DOHH2 (cell line): ENCODE results near the gene STK25.

Experiments
- H3F3A ChIP-seq: fragments of 200-600 bp; sonication (generic), shearing (Covaris generic); 2 replicates; pipeline ENCODE4 v1.6.0; 2016; ENCODE audit warnings: antibody characterized with exemption, mild to moderate bottlenecking; ENCODE audit not compliant: control insufficient read depth, insufficient read depth
- H3K27ac ChIP-seq: fragments of 200-600 bp; sonication (generic); 2 replicates; pipeline ENCODE4 v1.5.1; 2014; ENCODE audit warnings: low read depth, mild to moderate bottlenecking, low read length, moderate library complexity
- H3K27me3 ChIP-seq: fragments of 200-600 bp; sonication (generic); 2 replicates; pipeline ENCODE4 v1.6.1; 2014; ENCODE audit warnings: mild to moderate bottlenecking, low read length, mixed read lengths; ENCODE audit not compliant: control insufficient read depth
- H3K36me3 ChIP-seq: fragments of 200-600 bp; sonication (generic); 2 replicates; pipeline ENCODE4 v1.6.1; 2014; ENCODE audit warnings: mild to moderate bottlenecking, low read length, moderate library complexity, mixed read lengths; ENCODE audit not compliant: control insufficient read depth
- H3K4me1 ChIP-seq: fragments of 200-600 bp; sonication (generic); 2 replicates; pipeline ENCODE4 v1.6.1; 2014; ENCODE audit warnings: mild to moderate bottlenecking, low read length, mixed read lengths; ENCODE audit not compliant: control insufficient read depth
- H3K4me2 ChIP-seq: fragments of 200-600 bp; sonication (generic); 2 replicates; pipeline ENCODE4 v1.6.0; 2014; ENCODE audit warnings: mild to moderate bottlenecking, low read length, moderate library complexity
- H3K4me3 ChIP-seq: fragments of 200-600 bp; sonication (generic); 2 replicates; pipeline ENCODE4 v1.5.1; 2014; ENCODE audit warnings: mild to moderate bottlenecking, low read length, mixed read lengths
- H3K79me2 ChIP-seq: fragments of 200-600 bp; sonication (generic); 2 replicates; pipeline ENCODE4 v1.6.1; 2014; ENCODE audit warnings: mild to moderate bottlenecking, low read length, mixed read lengths; ENCODE audit not compliant: control insufficient read depth
- H3K9me2 ChIP-seq: fragments of 200-600 bp; sonication (generic); replicated peaks from 2 replicates; pipeline ENCODE4 v1.6.1; 2014; ENCODE audit warnings: mild to moderate bottlenecking, low read length, mixed read lengths; ENCODE audit not compliant: control insufficient read depth
- H3K9me3 ChIP-seq: fragments of 200-600 bp; sonication (generic); 2 replicates; pipeline ENCODE4 v1.6.1; 2014; ENCODE audit warnings: antibody characterized with exemption, low read length, mixed read lengths; ENCODE audit not compliant: control insufficient read depth, insufficient read depth
- H4K20me1 ChIP-seq: fragments of 200-600 bp; sonication (generic); 2 replicates; pipeline ENCODE4 v1.6.0; 2014; ENCODE audit warnings: low read depth, mild to moderate bottlenecking, antibody characterized with exemption, low read length, moderate library complexity; ENCODE audit not compliant: control insufficient read depth, insufficient read depth
- EZH2phosphoT487 ChIP-seq: fragments of 200-600 bp; sonication (generic); IDR thresholded peaks from 2 replicates; pipeline ENCODE4 v1.6.1; 2017; ENCODE audit warnings: borderline replicate concordance, mild to moderate bottlenecking, antibody characterized with exemption, low read length, moderate library complexity, mixed read lengths
- TF ChIP-seq, protein P1 (sequence below): fragments of 200-600 bp; sonication (generic); IDR thresholded peaks from one replicate; pipeline ENCODE4 v1.5.1; 2014; ENCODE audit warnings: antibody characterized with exemption, mild to moderate bottlenecking, low read depth, low read length; ENCODE audit not compliant: poor library complexity, severe bottlenecking

Gene STK25

DNA sequence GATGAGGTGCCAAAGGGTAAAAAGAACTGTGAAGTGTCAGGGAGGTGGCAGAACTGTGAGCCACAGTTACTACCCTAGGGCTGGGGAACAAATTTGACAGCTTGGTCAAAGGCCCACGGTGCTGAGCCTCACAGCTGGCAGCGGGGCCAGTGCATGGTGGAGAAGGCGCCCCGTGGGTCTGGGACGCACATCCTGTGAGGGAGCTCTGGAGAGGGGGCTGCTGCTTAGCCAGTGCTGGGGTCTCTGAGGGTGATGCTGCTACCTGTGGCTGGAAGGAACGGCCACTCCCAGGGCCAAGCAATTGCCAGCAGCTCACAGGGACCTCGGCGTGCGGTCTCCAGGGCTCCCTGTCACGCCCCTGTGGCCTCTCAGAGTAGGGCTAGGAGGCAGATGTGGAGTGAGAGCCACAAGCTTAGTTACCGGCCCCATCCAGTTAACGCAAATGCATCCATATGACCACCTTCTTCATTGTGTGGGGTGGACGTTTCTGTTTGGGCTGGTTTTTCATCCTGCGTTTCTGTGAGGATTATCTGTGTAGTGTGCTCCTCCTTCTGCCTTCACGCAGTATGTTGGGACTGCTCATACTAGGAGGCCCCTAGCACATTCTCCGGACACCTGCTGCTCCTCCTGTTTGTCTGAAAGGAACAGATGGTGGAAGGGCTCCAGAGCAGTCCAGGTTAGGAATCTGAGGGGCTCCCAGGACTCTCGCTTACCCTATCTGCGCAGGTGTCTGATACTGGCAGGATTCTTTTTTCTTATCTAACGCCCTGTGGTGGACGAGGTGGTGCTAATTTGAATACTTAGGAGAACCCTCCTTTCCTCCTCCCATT is 26.0 kb downstream of the STK25 start:
- H3K4me3 ChIP-seq: no peak overlapping the region
- H3K9me2 ChIP-seq: no peaks in the 10 kb centered on the region
- no peaks in the 10 kb centered on the region for H3K9me3 ChIP-seq
- no peaks in the 10 kb centered on the region for H3K36me3 ChIP-seq
- no peaks in the 10 kb centered on the region for H4K20me1 ChIP-seq
- H3K4me1 ChIP-seq: no peaks in the 10 kb centered on the region
- no peak overlapping the region for H3K27ac ChIP-seq
- no peaks in the 10 kb centered on the region for H3K79me2 ChIP-seq
- H3F3A ChIP-seq: no peaks in the 10 kb centered on the region
- no peaks in the 10 kb centered on the region for H3K27me3 ChIP-seq
- H3K4me2 ChIP-seq: no peak overlapping the region
- TF ChIP-seq, protein P1, sequence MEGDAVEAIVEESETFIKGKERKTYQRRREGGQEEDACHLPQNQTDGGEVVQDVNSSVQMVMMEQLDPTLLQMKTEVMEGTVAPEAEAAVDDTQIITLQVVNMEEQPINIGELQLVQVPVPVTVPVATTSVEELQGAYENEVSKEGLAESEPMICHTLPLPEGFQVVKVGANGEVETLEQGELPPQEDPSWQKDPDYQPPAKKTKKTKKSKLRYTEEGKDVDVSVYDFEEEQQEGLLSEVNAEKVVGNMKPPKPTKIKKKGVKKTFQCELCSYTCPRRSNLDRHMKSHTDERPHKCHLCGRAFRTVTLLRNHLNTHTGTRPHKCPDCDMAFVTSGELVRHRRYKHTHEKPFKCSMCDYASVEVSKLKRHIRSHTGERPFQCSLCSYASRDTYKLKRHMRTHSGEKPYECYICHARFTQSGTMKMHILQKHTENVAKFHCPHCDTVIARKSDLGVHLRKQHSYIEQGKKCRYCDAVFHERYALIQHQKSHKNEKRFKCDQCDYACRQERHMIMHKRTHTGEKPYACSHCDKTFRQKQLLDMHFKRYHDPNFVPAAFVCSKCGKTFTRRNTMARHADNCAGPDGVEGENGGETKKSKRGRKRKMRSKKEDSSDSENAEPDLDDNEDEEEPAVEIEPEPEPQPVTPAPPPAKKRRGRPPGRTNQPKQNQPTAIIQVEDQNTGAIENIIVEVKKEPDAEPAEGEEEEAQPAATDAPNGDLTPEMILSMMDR: no peak
- TF ChIP-seq EZH2phosphoT487: no peak

DNA sequence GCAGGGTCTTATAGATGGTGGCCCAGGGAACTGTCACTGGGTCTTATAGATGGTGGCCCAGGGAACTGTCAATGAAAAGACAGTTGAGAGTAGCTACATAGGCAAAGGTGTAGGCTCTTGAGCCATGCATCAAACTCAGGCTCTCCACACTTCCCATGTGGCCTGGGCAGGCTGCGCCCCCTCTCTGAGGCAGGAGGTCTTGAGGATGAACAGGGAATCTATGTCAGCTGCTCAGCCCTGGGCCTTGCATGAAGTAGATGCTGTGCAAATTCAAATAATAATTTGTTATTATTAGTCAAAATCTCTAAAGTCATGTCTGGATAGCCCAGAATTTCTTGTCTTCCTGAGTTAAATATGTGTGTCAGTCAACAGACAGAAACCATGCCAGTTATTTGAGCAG is 26.7 kb downstream of the STK25 start:
- Histone ChIP-seq H3K36me3 (no peaks in the 10 kb centered on the region), H3K27me3 (no peaks in the 10 kb centered on the region), H3F3A (no peaks in the 10 kb centered on the region), H3K9me3 (no peaks in the 10 kb centered on the region), H3K4me1 (no peaks in the 10 kb centered on the region), H4K20me1 (no peaks in the 10 kb centered on the region), H3K4me3 (no peak overlapping the region), H3K4me2 (no peak overlapping the region), H3K9me2 (no peaks in the 10 kb centered on the region), H3K79me2 (no peaks in the 10 kb centered on the region), H3K27ac (no peak overlapping the region)
- TF ChIP-seq EZH2phosphoT487: no peak
- TF ChIP-seq, protein P1: no peak

DNA sequence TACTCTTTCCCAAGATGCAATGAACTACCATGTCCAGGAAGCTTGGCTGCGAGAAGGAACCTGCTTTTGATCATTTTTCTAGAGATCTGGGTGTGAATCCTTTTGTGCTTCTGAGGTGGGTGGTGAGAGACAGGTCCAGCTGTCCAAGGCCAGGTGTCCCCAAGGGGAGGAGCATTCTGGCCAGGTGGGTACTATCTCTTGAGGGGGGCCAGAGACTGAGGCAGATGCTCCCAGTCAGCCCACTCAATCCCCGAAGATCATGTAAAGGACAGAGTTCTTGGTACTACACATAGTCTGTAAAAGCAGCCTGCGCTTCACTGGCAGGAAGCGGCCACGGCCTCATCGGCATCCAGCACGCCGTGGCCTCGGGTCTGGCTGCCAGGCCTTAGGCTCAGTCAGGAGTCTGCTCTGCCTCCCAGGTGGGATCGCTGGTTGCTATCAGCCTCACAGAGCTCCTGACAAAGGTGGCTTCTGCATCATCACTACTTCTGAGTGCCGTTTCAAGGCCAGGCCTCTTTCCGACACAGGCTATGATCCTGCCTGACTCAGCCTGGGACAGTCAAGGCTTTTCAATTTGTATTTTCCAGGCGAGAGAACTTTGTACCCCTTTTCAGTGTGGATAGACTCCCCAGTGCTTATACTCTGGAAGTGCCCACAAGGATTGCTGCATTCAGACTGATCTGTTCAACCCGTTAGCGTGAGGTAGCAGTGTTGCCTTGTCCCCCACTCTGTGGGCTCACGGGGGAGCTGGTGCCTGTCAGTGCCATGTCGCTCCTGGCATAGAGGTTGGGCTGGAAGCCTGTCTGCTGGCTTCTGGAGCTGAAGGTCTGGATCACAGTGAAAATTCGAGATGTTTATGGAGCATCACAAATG is 29.1 kb downstream of the STK25 start:
- no peaks in the 10 kb centered on the region for H3K36me3 ChIP-seq
- H3K27me3 ChIP-seq: no peaks in the 10 kb centered on the region
- no peak overlapping the region for H3K4me2 ChIP-seq
- TF ChIP-seq, protein P1: no peak
- TF ChIP-seq EZH2phosphoT487: no peak
- no peaks in the 10 kb centered on the region for H3K79me2 ChIP-seq
- H4K20me1 ChIP-seq: no peaks in the 10 kb centered on the region
- no peaks in the 10 kb centered on the region for H3K9me2 ChIP-seq
- H3K4me1 ChIP-seq: no peaks in the 10 kb centered on the region
- no peaks in the 10 kb centered on the region for H3K9me3 ChIP-seq
- no peaks in the 10 kb centered on the region for H3F3A ChIP-seq
- H3K27ac ChIP-seq: no peak overlapping the region
- no peak overlapping the region for H3K4me3 ChIP-seq
